Cardiac septum (tissue), 1 donor: ENCODE results near the gene RAD51AP2. TPM values are rescaled to one million over a fixed set of nuclear protein-coding genes. Genes with fewer than 3 reads are reported as not detected.

ENCODE experiments used
- DNase-seq: peaks from one replicate; pipeline ENCODE4 v3.0.0-alpha.2; 2020; ENCODE audit warnings: low spot score
- intact Hi-C: fragments of 100-400 bp; cut with DNase I; formaldehyde crosslinking; loops from one replicate; pipeline ENCODE4 v1.14.0; 2022
- total RNA-seq: library from RNA; stranded (reverse); fragmentation: NEBNext Ultra II Directional; extraction: Animal tissue kit (Norgen Biotek cat#: 25700); gene quantifications from one replicate; pipeline ENCODE4 v1.2.1, GENCODE V29; 2021
- donor health status: DM: no; HTN: no; CAD: no.

Gene RAD51AP2
- total RNA-seq, 1 donor from 2014 or later: 0.43 TPM

GRCh38 chr2:17476830-17477229, 41.4 kb downstream of the RAD51AP2 start:
- no peak for DNase-seq
- intact Hi-C loops: no loop called here

GRCh38 chr2:17476064-17476463, 42.2 kb downstream of the RAD51AP2 start:
- DNase-seq: no peak
- intact Hi-C loops: no loop called here

GRCh38 chr2:17475286-17475685, 43.0 kb downstream of the RAD51AP2 start:
- intact Hi-C loops: no loop called here
- no peak for DNase-seq

- intact Hi-C loops: loop anchor here (2.0 kb wide), 1 partner anchor 201 kb away; no protein-coding TSS in a partner anchor
- no peak for DNase-seq
Measured at GRCh38 chr2:17471979-17472378, 46.3 kb downstream of the RAD51AP2 start.

GRCh38 chr2:17470855-17471641, 47.2 kb downstream of the RAD51AP2 start:
- intact Hi-C loops: loop anchor here (2.0 kb wide), 1 partner anchor 202 kb away; no protein-coding TSS in a partner anchor
- no peak for DNase-seq

GRCh38 chr2:17461087-17461475, 57.2 kb downstream of the RAD51AP2 start:
- intact Hi-C loops: no loop called here
- DNase-seq: no peak

Other genes starting within 250 kb of the RAD51AP2 start
- gene VSNL1, start 22.3 kb upstream of the RAD51AP2 start, total RNA-seq: 42.7 TPM
- 13.9 TPM for gene SMC6, start 235.4 kb upstream of the RAD51AP2 start, total RNA-seq
- gene GEN1, start 235.7 kb upstream of the RAD51AP2 start, total RNA-seq: 2.7 TPM